Immature natural killer cell (primary cell): ENCODE measurements around the gene GNB4. TPM values are rescaled to one million over a fixed set of nuclear protein-coding genes. Genes with fewer than 3 reads are reported as not detected.
A peak's percentile ranks its signal among the peaks of the same experiment; 100 is the strongest.

Source experiments
- DNase-seq, 3 donors: peaks; one replicate each; pipeline ENCODE4 v3.0.0; 2022; ENCODE audit warnings: mixed read lengths in 1 of 3
- H3K27ac Mint-ChIP-seq, 6 donors: one replicate each; pipeline ENCODE4 v1.8.0; 2020; ENCODE audit warnings: mixed read lengths in 6 of 6, mild to moderate bottlenecking in 5 of 6, inconsistent platforms in 4 of 6, moderate library complexity in 3 of 6
- H3K27me3 Mint-ChIP-seq, 3 donors: one replicate each; pipeline ENCODE4 v1.8.0; 2020 to 2021; ENCODE audit warnings: low read depth in 3 of 3, mild to moderate bottlenecking in 3 of 3, mixed read lengths in 3 of 3, moderate library complexity in 3 of 3, inconsistent platforms in 1 of 3
- H3K36me3 Mint-ChIP-seq, 3 donors: one replicate each; pipeline ENCODE4 v1.8.0; 2020; ENCODE audit warnings: mixed read lengths in 3 of 3, inconsistent platforms in 2 of 3, mild to moderate bottlenecking in 2 of 3
- H3K4me1 Mint-ChIP-seq, 2 donors: one replicate each; pipeline ENCODE4 v1.8.0; 2020; ENCODE audit warnings: inconsistent platforms in 2 of 2, mild to moderate bottlenecking in 2 of 2, mixed read lengths in 2 of 2, moderate library complexity in 1 of 2
- H3K4me3 Mint-ChIP-seq, 5 donors: one replicate each; pipeline ENCODE4 v1.8.0; 2020; ENCODE audit warnings: mild to moderate bottlenecking in 5 of 5, mixed read lengths in 5 of 5, inconsistent platforms in 3 of 5, moderate library complexity in 3 of 5
- H3K9me3 Mint-ChIP-seq, 6 donors: one replicate each; pipeline ENCODE4 v1.8.0; 2020; ENCODE audit warnings: mild to moderate bottlenecking in 6 of 6, mixed read lengths in 6 of 6, inconsistent platforms in 4 of 6, moderate library complexity in 3 of 6
- polyA plus RNA-seq, 3 donors: library from polyadenylated mRNA; unstranded; fragments of 300-500 nt; fragmentation: Illumina TruSeq; gene quantifications; one replicate each; pipeline ENCODE4 v1.2.3, GENCODE V29; 2021

Gene GNB4
- polyA plus RNA-seq, result 10 to 100 TPM in 1 of 3 donors, 1 to 10 TPM in 2; 2.2 to 12.3 (median 3.0) TPM

GRCh38 chr3:179451265-179452175 is at the start of gene GNB4:
GNB4 (minus strand) TSS chr3:179451470; CDS start chr3:179426200, 25,270 bp downstream.
- Mint-ChIP-seq H3K27me3 (peaks cover 10 to 25% (median 19%) of the 10 kb centered on the region in 3 donors), H3K4me3 (peak within 1 kb of the TSS; percentile 86 to 91 (median 88)), H3K9me3 (no peaks in the 10 kb centered on the region), H3K27ac (peak within 1 kb of the TSS in 4 of 6 donors; percentile 34 to 60 (median 40)), H3K4me1 (peaks cover 22 to 27% of the 10 kb centered on the region in 2 donors), H3K36me3 (no peaks in the 10 kb centered on the region)
- peak; percentile 44 to 55 (median 53) for DNase-seq

GRCh38 chr3:179495483-179495882 is 44.2 kb upstream of the GNB4 start:
- Mint-ChIP-seq H3K4me1 (no peaks in the 10 kb centered on the region), H3K27me3 (peaks cover 0 to 10% (median 3%) of the 10 kb centered on the region in 3 donors), H3K4me3 (no peak overlapping the region), H3K9me3 (peaks cover 15 to 66% (median 37%) of the 10 kb centered on the region in 6 donors), H3K36me3 (peaks cover 3 to 5% (median 5%) of the 10 kb centered on the region in 3 donors), H3K27ac (no peak overlapping the region)
- no peak for DNase-seq

- Mint-ChIP-seq H3K4me1 (no peaks in the 10 kb centered on the region), H3K4me3 (no peak overlapping the region), H3K9me3 (peaks cover 19 to 72% (median 37%) of the 10 kb centered on the region in 6 donors), H3K27ac (no peak overlapping the region), H3K36me3 (peaks cover 3 to 5% (median 5%) of the 10 kb centered on the region in 3 donors), H3K27me3 (peaks cover 0 to 15% (median 5%) of the 10 kb centered on the region in 3 donors)
- DNase-seq, result no peak
Measured at GRCh38 chr3:179493260-179493659, 42.0 kb upstream of the GNB4 start.

GRCh38 chr3:179488213-179488612 is 36.9 kb upstream of the GNB4 start:
- no peak for DNase-seq

GRCh38 chr3:179486806-179487205 is 35.5 kb upstream of the GNB4 start:
- H3K27me3 Mint-ChIP-seq, result peaks cover 2 to 14% (median 5%) of the 10 kb centered on the region in 3 donors
- no peak for DNase-seq
- no peak overlapping the region for H3K4me3 Mint-ChIP-seq
- H3K27ac Mint-ChIP-seq, result no peak overlapping the region
- peaks cover 1 to 18% (median 4%) of the 10 kb centered on the region in 6 donors for H3K9me3 Mint-ChIP-seq
- H3K4me1 Mint-ChIP-seq, result no peaks in the 10 kb centered on the region
- H3K36me3 Mint-ChIP-seq, result no peaks in the 10 kb centered on the region

More at GRCh38 chr3:179488213-179488612, 36.9 kb upstream of the GNB4 start:
- Mint-ChIP-seq H3K27ac (no peak overlapping the region), H3K36me3 (no peaks in the 10 kb centered on the region), H3K4me3 (no peak overlapping the region), H3K4me1 (no peaks in the 10 kb centered on the region), H3K9me3 (peaks cover 5 to 31% (median 9%) of the 10 kb centered on the region in 6 donors), H3K27me3 (peaks cover 2 to 15% (median 4%) of the 10 kb centered on the region in 3 donors)

- DNase-seq, result no peak
- Mint-ChIP-seq H3K4me3 (no peak overlapping the region), H3K4me1 (no peaks in the 10 kb centered on the region), H3K27ac (no peak overlapping the region), H3K9me3 (peaks cover 0 to 1% (median 0%) of the 10 kb centered on the region in 6 donors), H3K36me3 (no peaks in the 10 kb centered on the region), H3K27me3 (peaks cover 0 to 4% (median 3%) of the 10 kb centered on the region in 3 donors)
Measured at GRCh38 chr3:179482857-179483256, 31.6 kb upstream of the GNB4 start.

GRCh38 chr3:179476215-179476614 is 24.9 kb upstream of the GNB4 start:
- H3K27me3 Mint-ChIP-seq, result peaks cover 0 to 5% (median 3%) of the 10 kb centered on the region in 3 donors
- no peaks in the 10 kb centered on the region for H3K9me3 Mint-ChIP-seq
- H3K4me1 Mint-ChIP-seq, result no peaks in the 10 kb centered on the region
- no peak overlapping the region for H3K4me3 Mint-ChIP-seq
- no peaks in the 10 kb centered on the region for H3K36me3 Mint-ChIP-seq
- DNase-seq, result no peak
- no peak overlapping the region for H3K27ac Mint-ChIP-seq

- H3K36me3 Mint-ChIP-seq, result no peaks in the 10 kb centered on the region
- H3K27ac Mint-ChIP-seq, result no peak overlapping the region
- no peaks in the 10 kb centered on the region for H3K9me3 Mint-ChIP-seq
- no peak for DNase-seq
- H3K27me3 Mint-ChIP-seq, result peaks cover 0 to 3% (median 3%) of the 10 kb centered on the region in 3 donors
- no peaks in the 10 kb centered on the region for H3K4me1 Mint-ChIP-seq
- no peak overlapping the region for H3K4me3 Mint-ChIP-seq
Measured at GRCh38 chr3:179474480-179474879, 23.2 kb upstream of the GNB4 start.

- Mint-ChIP-seq H3K27me3 (peaks cover 0 to 3% (median 3%) of the 10 kb centered on the region in 3 donors), H3K4me3 (no peak overlapping the region), H3K36me3 (no peaks in the 10 kb centered on the region), H3K4me1 (no peaks in the 10 kb centered on the region), H3K27ac (no peak overlapping the region), H3K9me3 (no peaks in the 10 kb centered on the region)
- no peak for DNase-seq
Measured at GRCh38 chr3:179473565-179473964, 22.3 kb upstream of the GNB4 start.

GRCh38 chr3:179464323-179465092 is 13.2 kb upstream of the GNB4 start:
- Mint-ChIP-seq H3K27me3 (peaks cover 2 to 12% (median 2%) of the 10 kb centered on the region in 3 donors), H3K36me3 (no peaks in the 10 kb centered on the region), H3K4me1 (peaks cover 4 to 9% of the 10 kb centered on the region in 2 donors), H3K4me3 (peak overlapping the region in 1 of 5 donors; percentile 62), H3K9me3 (no peaks in the 10 kb centered on the region), H3K27ac (no peak overlapping the region)
- DNase-seq, result no peak

- Mint-ChIP-seq H3K4me1 (peaks cover 4 to 9% of the 10 kb centered on the region in 2 donors), H3K9me3 (no peaks in the 10 kb centered on the region), H3K36me3 (no peaks in the 10 kb centered on the region), H3K27ac (no peak overlapping the region), H3K27me3 (peaks cover 2 to 12% (median 5%) of the 10 kb centered on the region in 3 donors), H3K4me3 (no peak overlapping the region)
- no peak for DNase-seq
Measured at GRCh38 chr3:179463319-179463718, 12.0 kb upstream of the GNB4 start.

GRCh38 chr3:179460260-179460659 is 9.0 kb upstream of the GNB4 start:
- Mint-ChIP-seq H3K4me1 (peaks cover 4 to 9% of the 10 kb centered on the region in 2 donors), H3K9me3 (no peaks in the 10 kb centered on the region), H3K27ac (no peak overlapping the region), H3K4me3 (no peak overlapping the region), H3K36me3 (no peaks in the 10 kb centered on the region), H3K27me3 (peaks cover 5 to 9% (median 9%) of the 10 kb centered on the region in 3 donors)
- DNase-seq, result no peak

- Mint-ChIP-seq H3K4me1 (peaks cover 8 to 10% of the 10 kb centered on the region in 2 donors), H3K36me3 (no peaks in the 10 kb centered on the region), H3K27ac (no peak overlapping the region), H3K27me3 (peaks cover 4 to 16% (median 4%) of the 10 kb centered on the region in 3 donors), H3K9me3 (no peaks in the 10 kb centered on the region), H3K4me3 (no peak overlapping the region)
- DNase-seq, result no peak
Measured at GRCh38 chr3:179455954-179456353, 4.7 kb upstream of the GNB4 start.
